ENCODE data around the gene ATAD3B. TPM values are rescaled to one million over a fixed set of nuclear protein-coding genes. Genes with fewer than 3 reads are reported as not detected.
"Not testable (repeated sequence)": the region's sequence is repeated elsewhere in the genome, so short reads cannot be mapped to it uniquely, and the experiment has no call there.

The ATAD3B gene
- total RNA-seq, 6 donors from 2014 or later, result 19.9 to 120 (median 26.9) TPM

DNA sequence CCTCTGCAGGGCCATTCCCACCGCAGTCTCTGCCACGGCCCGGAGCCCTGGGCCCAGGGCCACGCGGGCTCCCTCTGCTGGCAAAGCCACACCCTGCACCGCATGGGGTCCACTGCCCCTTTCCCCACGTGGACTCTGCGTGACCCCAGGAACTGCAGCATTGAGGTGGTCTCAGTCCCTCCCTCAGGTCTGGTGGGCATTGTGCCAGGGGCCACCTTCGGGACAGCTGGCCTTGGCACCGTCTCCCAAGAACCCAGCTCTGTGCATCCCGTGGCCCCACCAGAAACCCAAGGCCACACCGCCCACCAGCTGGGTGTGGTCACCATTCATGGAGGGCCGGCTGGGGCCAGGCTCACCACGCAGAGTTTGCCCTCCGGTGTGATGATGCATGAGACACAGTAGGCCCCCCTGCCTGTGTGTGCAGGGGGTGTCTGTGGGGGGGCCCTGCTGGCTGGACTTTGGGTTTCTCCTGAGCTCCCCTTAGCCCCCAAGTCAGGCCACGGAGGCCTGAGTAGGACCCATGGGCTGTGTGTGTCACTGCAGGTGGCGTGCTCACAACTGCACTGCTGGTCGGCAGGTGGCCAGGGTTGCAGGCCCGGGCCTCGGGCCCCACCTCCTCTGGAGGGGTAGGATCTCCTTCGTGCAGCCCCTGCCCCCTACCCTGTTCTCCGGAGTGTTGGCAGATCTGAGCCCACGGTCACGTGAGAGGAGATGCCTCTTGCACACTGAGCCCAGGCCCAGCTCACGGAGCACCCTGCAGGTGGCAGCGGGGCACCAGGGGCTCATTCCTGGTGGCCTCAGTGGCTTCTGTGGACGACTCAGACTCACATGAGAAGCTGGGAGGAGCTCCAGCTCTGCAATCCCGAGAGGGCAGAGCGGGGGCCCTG, 30.3 kb upstream of the ATAD3B start:
- Histone ChIP-seq H3K4me1 (peaks cover 23 to 43% (median 32%) of the 10 kb centered on the region in 4 donors), H3K4me3 (no peak overlapping the region), H3K36me3 (no peaks in the 10 kb centered on the region), H3K27ac (peak overlapping the region in 2 of 4 donors; percentile 32 to 34), H3K27me3 (no peaks in the 10 kb centered on the region), H3K9me3 (no peaks in the 10 kb centered on the region)
- DNase-seq (peak in 1 of 2 donors; percentile 92), ATAC-seq (ENCODE audit: low FRiP score in 2 of 2) (peak; percentile 80 to 85)
- 34 to 54% methylated on average over 9 to 17 of the region's 29 CpGs for WGBS, 2 donors
- TF ChIP-seq, protein P1, sequence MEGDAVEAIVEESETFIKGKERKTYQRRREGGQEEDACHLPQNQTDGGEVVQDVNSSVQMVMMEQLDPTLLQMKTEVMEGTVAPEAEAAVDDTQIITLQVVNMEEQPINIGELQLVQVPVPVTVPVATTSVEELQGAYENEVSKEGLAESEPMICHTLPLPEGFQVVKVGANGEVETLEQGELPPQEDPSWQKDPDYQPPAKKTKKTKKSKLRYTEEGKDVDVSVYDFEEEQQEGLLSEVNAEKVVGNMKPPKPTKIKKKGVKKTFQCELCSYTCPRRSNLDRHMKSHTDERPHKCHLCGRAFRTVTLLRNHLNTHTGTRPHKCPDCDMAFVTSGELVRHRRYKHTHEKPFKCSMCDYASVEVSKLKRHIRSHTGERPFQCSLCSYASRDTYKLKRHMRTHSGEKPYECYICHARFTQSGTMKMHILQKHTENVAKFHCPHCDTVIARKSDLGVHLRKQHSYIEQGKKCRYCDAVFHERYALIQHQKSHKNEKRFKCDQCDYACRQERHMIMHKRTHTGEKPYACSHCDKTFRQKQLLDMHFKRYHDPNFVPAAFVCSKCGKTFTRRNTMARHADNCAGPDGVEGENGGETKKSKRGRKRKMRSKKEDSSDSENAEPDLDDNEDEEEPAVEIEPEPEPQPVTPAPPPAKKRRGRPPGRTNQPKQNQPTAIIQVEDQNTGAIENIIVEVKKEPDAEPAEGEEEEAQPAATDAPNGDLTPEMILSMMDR (IDR thresholded peaks at IDR 0.05), result peak; percentile 89 to 93 (median 92)
- TF ChIP-seq POLR2A (IDR thresholded peaks at IDR 0.05) (no peak), POLR2AphosphoS5 (IDR thresholded peaks at IDR 0.05) (no peak)

DNA sequence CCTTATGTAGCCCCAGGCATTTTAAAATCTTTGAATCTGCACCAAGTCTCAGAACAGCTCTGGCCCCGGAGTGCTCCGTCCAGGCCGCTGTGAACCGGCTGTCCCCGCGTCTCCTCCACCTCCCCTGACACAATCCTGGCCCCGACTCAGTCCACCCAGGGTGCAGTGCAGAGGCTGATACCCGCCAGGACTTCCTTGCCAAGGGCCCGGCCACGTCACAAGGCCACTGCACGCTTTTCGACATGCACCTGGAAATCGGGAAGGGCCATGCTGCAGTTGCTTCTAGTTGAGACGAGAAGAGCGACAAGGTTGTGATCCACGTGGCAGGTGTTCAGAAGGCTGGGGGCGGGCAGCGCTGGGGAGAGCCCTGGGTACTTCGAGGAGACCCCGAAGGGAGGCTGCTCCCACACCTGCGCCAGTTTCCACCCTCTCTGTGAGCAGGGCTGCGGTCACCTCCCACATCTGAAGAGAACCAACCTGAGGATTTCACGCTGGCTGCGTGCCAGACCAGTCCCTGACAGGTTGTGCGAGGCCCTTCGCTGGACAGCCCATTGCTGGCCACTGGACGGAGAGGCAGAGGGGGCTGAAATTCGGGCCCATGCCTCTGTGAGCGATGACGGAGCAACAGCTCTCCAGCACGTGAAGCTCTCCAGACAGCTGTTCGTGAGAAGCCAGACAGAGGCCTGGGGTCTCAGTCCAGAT, 29.3 kb upstream of the ATAD3B start:
- DNase-seq, result no peak
- no peaks in the 10 kb centered on the region for H3K36me3 ChIP-seq
- peak in 1 of 2 donors; percentile 29 for ATAC-seq (ENCODE audit: low FRiP score in 2 of 2)
- no peaks in the 10 kb centered on the region for H3K9me3 ChIP-seq
- H3K4me1 ChIP-seq, result peaks cover 15 to 33% (median 25%) of the 10 kb centered on the region in 4 donors
- TF ChIP-seq, protein P1 (IDR thresholded peaks at IDR 0.05), result no peak
- TF ChIP-seq EP300 (IDR thresholded peaks at IDR 0.05) (no peak), POLR2AphosphoS5 (IDR thresholded peaks at IDR 0.05) (no peak), POLR2A (IDR thresholded peaks at IDR 0.05) (no peak)
- H3K27ac ChIP-seq, result peak overlapping the region in 2 of 4 donors; percentile 32 to 34
- H3K27me3 ChIP-seq, result no peaks in the 10 kb centered on the region
- WGBS, 2 donors, result 76% methylated on average over 26 to 32 of the region's 32 CpGs
- no peak overlapping the region for H3K4me3 ChIP-seq

DNA sequence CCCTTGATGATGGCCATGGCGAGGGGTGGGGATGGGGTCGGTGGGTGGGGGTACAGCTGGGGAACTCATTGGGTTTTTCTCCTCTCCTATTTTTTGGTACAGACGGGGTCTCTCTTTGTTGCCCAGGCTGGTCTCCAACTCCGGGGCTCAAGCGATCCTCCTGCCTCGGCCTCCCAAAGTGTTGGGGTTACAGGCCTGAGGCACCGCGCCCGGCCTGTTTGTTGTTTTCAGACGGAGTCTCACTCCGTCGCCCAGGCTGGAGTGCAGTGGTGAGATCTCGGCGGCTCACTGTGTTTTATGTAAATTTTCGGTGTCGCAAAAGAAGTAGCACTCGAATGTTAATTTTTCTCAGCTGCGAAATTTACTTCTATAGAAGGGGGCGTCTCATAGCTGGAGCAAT, 24.9 kb upstream of the ATAD3B start:
- ATAC-seq (ENCODE audit: low FRiP score in 2 of 2); H3K9me3 ChIP-seq; DNase-seq; H3K4me1 ChIP-seq; H3K27me3 ChIP-seq; H3K36me3 ChIP-seq; H3K27ac ChIP-seq; H3K4me3 ChIP-seq: not testable (repeated sequence)
- WGBS, 2 donors, result 91 to 95% methylated on average over 19 of the region's 19 CpGs

DNA sequence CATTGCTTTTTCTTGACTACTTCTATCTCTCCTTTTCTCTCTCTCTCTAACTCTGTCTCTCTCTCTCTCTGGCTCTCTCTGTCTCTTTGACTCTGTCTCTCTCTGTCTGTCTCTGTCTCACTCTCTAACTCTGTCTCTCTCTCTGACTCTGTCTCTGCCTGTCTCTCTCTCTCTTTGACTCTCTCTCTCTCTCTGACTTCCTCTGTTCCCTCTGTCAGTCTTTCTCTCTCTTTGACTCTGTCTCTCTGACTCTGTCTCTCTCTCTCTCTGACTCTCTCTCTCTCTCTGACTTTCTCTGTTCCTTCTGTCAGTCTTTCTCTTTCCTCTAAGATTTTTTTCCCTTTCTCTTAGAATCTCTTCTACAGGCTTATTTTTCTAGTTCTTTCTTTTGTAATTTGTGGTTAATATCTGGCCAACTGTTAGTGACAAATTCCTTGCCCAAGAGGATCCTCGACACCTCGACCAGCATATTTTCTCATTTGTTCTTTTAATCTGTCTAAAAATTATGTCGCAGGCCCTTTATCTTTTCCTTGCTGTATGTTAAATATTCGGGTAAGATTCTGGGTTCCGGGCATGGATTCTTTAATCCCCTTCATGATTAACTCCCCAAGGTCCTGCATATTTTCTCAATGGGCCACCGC, 22.3 kb upstream of the ATAD3B start, which contains the start of gene ATAD3C:
ATAD3C (plus strand) TSS at position 591 of the 641 bp plus-strand sequence. CDS start 995 bp downstream, outside the sequence.
- no peaks in the 10 kb centered on the region for H3K4me1 ChIP-seq
- no peak within 1 kb of the TSS for H3K4me3 ChIP-seq
- no peaks in the 10 kb centered on the region for H3K36me3 ChIP-seq
- WGBS, 2 donors, result 81 to 85% methylated on average over 6 of the region's 6 CpGs
- ATAC-seq (ENCODE audit: low FRiP score in 2 of 2) (no peak), DNase-seq (no peak)
- no peak for TF ChIP-seq POLR2A (IDR thresholded peaks at IDR 0.05)
- TF ChIP-seq POLR2AphosphoS5 (IDR thresholded peaks at IDR 0.05), result no peak
- TF ChIP-seq EP300 (IDR thresholded peaks at IDR 0.05), result no peak
- TF ChIP-seq, protein P1 (IDR thresholded peaks at IDR 0.05), result no peak
- H3K27ac ChIP-seq, result no peak within 1 kb of the TSS
- no peaks in the 10 kb centered on the region for H3K9me3 ChIP-seq
- no peaks in the 10 kb centered on the region for H3K27me3 ChIP-seq

DNA sequence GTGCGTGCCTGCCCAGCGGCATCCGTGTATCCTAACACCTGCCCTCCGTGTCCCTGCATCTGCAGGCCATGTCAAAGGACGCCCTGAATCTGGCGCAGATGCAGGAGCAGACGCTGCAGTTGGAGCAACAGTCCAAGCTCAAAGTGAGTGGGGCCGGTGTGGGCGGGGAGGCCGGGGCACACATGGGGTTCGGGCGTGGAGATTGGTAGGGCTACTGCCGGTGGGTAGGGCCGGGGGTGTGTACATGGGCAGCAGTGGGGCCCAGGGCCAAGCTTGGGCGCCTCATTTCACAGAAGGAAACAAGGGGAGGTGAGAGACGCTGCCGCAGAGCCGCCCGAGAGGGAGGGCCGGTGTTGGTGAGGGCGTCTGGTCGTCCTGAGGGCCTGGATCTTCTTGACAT, 20.9 kb upstream of the ATAD3B start:
- not testable (repeated sequence) for H3K4me1 ChIP-seq; H3K9me3 ChIP-seq; H3K36me3 ChIP-seq; H3K4me3 ChIP-seq; H3K27ac ChIP-seq; H3K27me3 ChIP-seq; ATAC-seq (ENCODE audit: low FRiP score in 2 of 2)
- DNase-seq, result peak in 1 of 2 donors; percentile 68
- WGBS, 2 donors, result 86% methylated on average over 21 to 22 of the region's 22 CpGs
